C1 segment of cervical spinal cord (tissue), 14 donors: Measurements from ENCODE around the gene CFAP91.

Experiments used
- DNase-seq, 14 donors: peaks; one replicate each; lab custom pipeline; 2025; lab: John Stamatoyannopoulos, UW

CFAP91 gene

GRCh38 chr3:119702530-119703527 is at the start of gene CFAP91:
Gene CFAP91 (plus strand): TSS chr3:119703022. CDS start chr3:119703099, 77 bp downstream.
- peak; percentile 35 to 91 (median 84) for DNase-seq

- DNase-seq: no peak
Observed at GRCh38 chr3:119653876-119654275, 48.9 kb upstream of the CFAP91 start.

DNA sequence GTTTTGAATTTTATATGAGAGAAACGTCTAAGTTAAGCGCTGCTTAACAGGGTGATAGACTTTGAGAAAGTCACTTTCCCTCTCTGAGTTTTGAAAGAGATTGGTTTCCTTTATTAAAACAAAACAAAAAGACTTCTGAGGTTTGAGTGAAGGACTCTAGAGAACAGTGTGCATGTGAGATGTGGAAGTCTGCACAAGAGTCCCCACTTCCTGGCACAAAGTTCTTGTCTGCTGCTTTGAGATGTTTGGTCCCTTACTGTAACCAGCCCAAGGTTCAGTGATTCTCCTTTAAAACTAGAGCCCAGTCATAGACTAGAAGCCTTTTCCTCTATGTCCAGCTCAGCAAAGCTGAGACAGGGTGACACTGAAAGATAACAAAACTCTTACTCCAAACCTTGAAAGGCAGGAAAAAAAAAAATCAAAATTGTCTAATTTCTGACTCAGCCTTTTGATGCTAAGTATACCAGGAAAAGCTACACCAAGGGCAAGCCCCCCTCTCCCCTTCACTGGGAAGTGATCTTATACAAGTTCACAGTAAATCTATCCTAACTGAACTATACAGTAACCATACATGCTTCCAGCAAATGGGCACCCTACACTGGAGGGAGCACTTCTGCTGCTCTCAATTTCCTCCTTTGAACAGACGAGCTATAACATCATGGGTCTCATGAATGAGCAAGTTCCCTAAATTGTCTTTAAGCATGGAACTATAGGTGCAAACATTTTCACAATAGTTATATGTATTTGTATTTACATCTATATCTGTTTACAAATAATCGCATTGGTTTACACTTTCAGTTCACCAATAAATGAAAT is 44.7 kb upstream of the CFAP91 start:
- DNase-seq: no peak

- DNase-seq: no peak
Observed at GRCh38 chr3:119658994-119659393, 43.8 kb upstream of the CFAP91 start.

- no peak for DNase-seq
Observed at GRCh38 chr3:119659606-119660291, 43.1 kb upstream of the CFAP91 start.

- peak in 1 of 14 donors; percentile 14 for DNase-seq
Observed at GRCh38 chr3:119660474-119661440, 42.1 kb upstream of the CFAP91 start, which contains the start of gene POPDC2. Gene POPDC2 (minus strand): TSS chr3:119660589. CDS start chr3:119660423, 166 bp downstream.

DNA sequence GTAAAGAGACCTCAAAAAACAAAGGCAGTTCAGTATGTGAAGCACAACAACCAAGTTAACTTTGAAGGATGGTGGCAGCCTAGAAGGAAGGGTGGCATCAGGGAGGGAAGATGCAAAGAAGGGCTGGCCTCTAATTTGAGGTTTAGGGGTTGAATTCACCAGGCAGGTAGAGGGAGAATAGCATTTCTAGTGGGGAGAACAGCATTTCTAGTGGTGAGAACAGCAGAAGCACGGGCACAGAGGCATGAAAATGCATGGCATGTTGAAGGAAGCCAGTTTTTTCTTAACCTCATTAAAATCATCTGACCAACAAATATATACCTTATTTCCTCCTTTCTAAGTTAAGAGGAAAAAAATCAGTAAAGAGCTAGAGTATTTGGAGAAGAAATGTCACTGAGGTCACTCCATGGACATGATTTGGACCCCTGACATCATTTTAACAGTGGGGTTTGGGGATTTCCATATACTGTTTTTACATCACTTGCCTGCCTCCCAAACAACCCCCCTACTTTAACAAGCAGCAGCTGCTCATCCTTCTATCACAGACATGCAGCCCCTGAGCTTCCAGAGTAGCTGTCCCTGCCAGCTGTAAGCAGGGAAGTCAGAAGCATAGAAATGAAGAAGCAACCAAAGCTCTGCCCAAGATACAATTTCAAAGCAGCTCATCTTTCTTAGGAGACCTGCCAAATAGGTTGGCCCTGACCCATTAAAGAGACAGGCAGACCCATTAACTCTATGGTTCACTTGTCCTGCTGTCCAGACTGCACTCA is 40.0 kb upstream of the CFAP91 start:
- DNase-seq: no peak

DNA sequence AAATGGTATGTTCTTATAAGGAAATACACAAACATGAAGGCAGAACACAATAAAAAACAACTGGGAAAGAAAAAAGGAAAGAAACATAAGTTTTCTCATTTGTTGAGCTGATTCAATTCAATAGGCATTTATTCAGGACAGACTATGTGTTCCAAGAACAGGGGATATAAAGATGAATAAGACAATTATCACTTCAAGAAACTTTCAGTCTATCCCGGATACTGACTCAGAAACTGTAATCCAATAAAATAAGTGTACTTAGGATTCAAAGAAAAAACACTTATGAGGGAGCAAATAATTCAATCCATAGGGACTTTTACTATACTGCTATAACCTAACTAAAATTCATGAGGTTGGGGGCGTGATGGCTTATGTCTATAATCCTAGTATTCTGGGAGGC is 38.9 kb upstream of the CFAP91 start:
- DNase-seq: no peak

DNA sequence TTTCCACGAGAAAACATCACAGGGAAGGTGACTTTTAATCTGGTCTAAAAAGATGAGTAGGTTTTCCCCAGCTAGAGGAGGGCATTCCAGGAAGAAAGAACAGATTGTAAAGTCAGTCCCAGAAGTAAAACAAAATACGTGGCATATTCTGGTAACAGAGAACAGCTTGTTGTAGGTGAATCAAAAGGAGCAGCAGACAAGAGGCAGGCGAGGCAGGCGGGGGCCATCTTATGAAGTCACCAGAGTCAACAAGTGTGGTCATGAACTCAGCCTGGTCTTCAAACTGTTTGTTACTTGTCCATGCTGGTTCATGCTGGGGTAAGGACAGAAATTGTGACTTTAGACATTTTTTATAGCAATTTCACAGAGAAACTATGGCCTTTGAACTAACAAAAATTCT is 38.5 kb upstream of the CFAP91 start:
- no peak for DNase-seq

DNA sequence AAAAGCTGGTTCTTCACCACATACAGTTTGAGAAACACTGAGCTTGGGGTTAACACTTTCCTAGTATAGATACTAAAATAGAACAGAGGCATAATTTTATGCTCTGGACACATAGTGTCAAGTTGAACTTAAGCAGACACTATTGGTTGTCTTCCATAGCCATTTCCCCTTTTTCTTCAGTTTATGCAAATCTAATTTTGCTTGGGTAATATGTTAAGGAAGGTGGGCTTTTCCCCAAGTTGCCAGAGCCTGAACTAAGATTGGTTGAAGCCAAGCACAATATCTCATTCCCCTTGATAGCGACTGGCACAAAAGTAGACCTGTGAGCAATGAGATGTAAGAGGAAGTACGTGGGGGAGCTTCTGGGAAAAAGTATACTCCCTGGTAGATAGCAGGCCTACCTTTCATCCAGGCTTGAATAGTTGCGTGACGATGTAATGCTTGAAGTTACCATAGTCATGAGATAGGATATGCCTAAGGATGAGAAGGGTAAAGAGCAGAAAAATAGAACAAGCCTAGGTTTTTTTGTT is 37.9 kb upstream of the CFAP91 start:
- no peak for DNase-seq

DNA sequence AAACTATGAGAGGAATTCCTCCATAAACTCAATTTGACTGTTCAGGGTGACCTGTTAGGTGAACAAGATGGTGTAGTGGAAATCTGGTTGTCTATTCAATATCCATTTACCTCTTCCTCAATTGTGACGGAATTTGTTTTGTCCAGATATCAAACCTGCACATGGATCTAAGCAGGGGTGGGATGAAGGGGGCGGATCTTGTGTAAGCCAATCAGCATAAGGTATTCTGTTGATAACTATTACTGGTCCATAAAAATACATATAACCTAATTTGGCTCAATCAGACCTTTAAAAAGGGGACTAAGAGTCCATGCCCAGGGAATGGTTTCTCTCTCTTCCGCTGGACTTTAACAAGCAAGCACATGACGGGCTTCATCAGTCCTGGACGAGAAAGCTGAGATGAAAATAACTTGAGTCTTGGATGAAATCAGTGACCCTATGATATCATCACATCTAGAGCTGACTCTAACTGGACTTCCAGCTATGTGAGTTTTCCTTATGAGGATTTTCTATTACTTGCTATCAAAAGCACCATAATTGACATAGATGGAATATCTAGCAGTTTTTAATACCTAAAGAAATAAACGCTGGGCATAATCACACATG is 36.8 kb upstream of the CFAP91 start:
- DNase-seq: no peak

DNA sequence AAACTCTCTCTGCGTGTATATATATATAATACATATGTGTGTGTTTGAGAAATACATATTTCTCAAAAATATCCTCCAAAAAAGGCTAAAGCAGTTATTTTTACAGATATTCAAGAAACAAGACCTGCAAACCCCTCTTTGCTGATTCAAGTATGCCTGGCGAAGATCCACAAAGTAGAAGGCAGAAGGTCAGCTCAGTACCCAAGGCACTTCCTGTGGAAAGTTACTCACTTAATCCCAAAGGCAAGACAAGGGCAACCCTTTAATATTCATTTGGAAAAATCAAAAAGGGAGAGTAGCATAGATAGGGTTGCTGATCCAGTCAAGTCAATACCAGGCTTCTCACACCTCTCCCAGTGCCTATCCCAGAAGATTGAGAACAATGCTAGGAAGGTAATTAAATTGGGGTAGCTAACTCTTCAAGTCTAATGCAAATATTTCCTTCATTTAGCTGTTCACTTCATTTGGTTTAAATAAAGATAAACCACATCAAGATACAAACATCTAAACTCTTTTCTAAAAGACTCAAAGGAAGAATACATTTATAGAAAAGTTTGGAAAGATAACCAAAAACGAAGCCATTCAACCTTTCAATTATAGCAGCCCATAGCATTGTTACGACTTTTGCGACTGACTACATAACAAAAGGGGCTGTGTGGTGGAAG is 32.8 kb upstream of the CFAP91 start:
- DNase-seq: no peak

GRCh38 chr3:119672776-119673175 is 30.0 kb upstream of the CFAP91 start:
- DNase-seq: no peak

DNA sequence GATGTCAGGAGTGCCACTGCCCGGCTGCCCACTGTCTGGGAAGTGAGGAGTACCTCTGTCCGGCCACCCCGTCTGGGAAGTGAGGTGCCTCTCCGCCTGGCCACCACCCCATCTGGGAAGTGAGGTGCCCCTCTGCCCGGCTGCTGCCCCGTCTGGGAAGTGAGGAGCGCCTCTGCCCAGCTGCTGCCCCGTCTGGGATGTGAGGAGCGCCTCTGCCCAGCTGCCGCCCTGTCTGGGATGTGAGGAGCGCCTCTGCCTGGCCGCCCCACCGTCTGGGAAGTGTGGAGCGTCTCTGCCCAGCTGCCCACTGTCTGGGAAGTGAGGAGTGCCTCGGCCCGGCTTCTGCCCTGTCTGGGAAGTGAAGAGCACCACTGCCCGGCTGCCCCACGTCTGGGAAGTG is 28.9 kb upstream of the CFAP91 start:
- no peak for DNase-seq

GRCh38 chr3:119675188-119675874 is 27.5 kb upstream of the CFAP91 start:
- no peak for DNase-seq

DNA sequence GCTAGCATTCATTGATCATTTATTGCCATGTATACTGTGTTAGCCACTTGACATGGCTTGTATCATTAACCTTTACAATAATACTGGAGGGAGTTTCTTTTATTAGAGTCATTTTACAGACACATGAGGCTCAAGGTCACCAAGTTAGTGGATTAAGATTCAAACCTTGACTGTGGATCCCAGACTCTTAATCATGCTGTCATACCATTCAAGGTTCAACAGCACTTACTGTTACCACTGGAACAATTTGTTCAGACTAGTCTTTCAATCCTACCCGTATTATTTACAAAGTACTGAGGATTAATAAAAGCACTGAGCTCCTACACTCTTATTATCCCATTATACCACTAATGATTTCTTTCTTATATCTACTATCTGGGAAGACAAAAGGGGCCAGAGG is 26.8 kb upstream of the CFAP91 start:
- DNase-seq: no peak

DNA sequence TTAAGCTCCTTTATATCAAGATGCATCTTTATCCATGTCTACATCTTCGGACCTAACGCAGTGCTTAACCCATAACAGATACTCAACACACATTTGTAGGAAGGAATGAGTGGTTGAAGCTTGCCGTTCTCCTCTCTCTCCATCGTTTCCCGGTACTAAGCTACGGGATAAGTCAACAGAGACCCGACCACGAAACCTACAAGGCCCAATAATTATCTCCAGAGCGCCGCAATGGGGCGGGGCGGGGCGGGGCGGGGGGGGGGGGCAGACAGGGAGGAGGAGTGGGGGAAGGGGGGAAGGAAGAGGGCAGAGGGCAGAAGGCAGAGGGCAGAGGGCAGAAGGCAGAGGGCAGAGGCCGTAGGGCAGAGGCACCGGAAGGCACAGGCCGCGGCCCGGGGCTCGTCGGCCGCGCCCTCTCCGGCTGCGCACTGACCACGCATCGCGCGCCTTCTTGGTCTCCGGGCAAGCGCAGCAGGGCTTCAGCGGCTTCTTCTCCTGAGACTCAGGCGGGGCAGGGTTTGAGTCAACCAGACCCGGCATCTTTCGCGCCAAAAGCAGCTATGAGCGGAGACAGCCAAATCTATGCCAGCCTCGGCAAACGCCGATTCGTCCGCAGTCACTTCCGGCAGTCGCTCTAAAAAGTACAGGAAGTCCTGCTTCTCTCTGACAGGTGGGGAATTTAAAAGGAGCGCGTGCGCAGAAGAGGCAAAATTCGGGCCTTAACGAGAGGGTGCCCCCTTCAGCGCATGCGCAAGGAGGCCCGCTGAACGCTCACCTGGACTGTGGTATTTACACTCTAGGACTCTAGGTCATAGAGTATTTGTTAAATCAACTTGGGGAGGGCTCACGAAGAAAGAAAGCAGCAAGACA is 25.8 kb upstream of the CFAP91 start, which contains the start of gene COX17:
Gene COX17 (minus strand): TSS at position 636 of the 870 bp plus-strand sequence. CDS start 96 bp downstream, at position 540.
- DNase-seq: peak; percentile 66 to 96 (median 88)
